HG02623 (cell line): Measurements from ENCODE around the gene C16orf74.

Source experiments
- ATAC-seq: cut with Tn5 transposase; IDR thresholded peaks from one replicate; pipeline ENCODE4 v1.9.1; 2021; ENCODE audit warnings: moderate library complexity; ENCODE audit not compliant: unreplicated experiment

C16orf74 gene

GRCh38 chr16:85659805-85660511 is 90.9 kb downstream of the C16orf74 start:
- ATAC-seq, result no peak

- no peak for ATAC-seq
Measured at GRCh38 chr16:85659336-85659735, 91.6 kb downstream of the C16orf74 start.

DNA sequence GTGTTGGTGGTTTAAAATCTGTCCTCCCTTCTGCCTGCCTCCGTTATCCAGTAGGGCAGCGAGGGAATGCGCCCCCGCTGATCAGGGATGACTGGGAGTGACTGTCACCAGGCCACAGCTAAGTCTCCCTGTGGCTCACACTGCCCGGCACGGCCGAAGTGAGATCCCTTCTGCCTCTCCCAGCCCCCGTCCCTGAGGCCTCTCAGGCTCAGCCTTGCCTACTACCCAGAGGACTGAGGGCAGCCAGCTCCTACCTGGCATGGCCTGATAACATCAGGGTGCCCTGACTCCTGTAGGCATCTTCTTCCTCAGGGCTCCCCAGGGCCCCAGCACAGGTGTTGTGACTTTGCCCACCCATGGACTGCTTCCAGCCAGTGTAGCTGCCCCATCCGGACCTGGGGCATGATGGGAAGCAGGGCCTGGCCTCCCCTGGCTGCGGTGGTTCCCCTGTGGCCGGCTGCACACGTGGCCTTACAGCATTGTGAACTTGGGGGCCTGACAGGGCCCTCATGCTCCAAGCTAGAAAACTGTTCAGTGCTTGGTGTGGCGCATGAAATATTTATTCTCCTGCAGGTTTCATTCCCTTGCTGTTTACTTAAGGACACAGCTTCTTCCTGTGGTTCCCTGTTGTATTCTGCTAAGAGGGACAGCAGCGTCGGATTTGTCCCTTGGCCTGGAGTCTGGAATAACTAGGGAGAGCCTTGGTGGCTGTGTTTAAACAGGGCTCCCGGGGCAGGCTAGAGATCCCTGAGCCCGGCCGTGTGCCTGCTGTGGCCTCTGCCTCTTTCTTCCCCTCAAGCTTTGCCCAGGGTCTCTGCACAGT is 92.2 kb downstream of the C16orf74 start:
- no peak for ATAC-seq

DNA sequence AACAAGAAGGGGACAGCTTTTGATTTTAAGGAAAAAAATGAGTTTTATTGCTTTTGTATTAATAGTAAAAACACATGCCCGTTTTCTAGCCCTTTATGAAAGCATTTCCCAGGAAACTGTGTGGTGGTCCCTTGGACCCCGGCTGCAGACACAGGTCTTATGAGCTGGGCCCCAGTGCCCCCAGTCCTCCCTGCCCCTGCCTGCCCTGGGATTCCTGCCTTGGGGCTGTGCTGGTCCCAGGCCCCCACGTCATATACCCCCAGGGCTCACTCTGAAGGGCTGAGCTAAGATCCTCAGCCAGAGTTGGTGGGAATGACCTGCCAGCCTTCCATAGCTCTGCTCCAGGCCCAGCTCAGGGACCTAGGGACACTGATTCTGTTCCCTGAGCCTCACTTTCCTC is 92.9 kb downstream of the C16orf74 start:
- no peak for ATAC-seq
